T follicular helper cell (primary cell): Measurements from ENCODE around the gene CES1.
"Not testable (repeated sequence)": the region's sequence is repeated elsewhere in the genome, so short reads cannot be mapped to it uniquely, and the experiment has no call there.

Experiments used
- DNase-seq: peaks from one replicate; pipeline ENCODE4 v3.0.0-alpha.2; 2020; ENCODE audit warnings: low read depth

CES1 gene

GRCh38 chr16:55790240-55790639 is 42.7 kb downstream of the CES1 start:
- not testable (repeated sequence) for DNase-seq

- DNase-seq, result not testable (repeated sequence)
These were observed 50.2 kb downstream of the CES1 start for GRCh38 chr16:55782793-55783091.

GRCh38 chr16:55782091-55782792 is 50.7 kb downstream of the CES1 start:
- DNase-seq, result not testable (repeated sequence)

GRCh38 chr16:55781456-55781855 is 51.4 kb downstream of the CES1 start:
- DNase-seq, result not testable (repeated sequence)

GRCh38 chr16:55780095-55780407 is 52.8 kb downstream of the CES1 start:
- not testable (repeated sequence) for DNase-seq

GRCh38 chr16:55779402-55780094 is 53.3 kb downstream of the CES1 start:
- DNase-seq, result no peak

GRCh38 chr16:55778757-55779156 is 54.1 kb downstream of the CES1 start:
- DNase-seq, result no peak

- DNase-seq, result no peak
These were observed 57.0 kb downstream of the CES1 start for GRCh38 chr16:55775857-55776256.

- DNase-seq, result no peak
These were observed 58.9 kb downstream of the CES1 start for GRCh38 chr16:55773859-55774549.

- no peak for DNase-seq
These were observed 67.7 kb downstream of the CES1 start for GRCh38 chr16:55765161-55765560.

- DNase-seq, result no peak
These were observed 72.4 kb downstream of the CES1 start for GRCh38 chr16:55760310-55761001.

- DNase-seq, result not testable (repeated sequence)
These were observed 73.0 kb downstream of the CES1 start for GRCh38 chr16:55759965-55760309.

- DNase-seq, result not testable (repeated sequence)
These were observed 75.0 kb downstream of the CES1 start for GRCh38 chr16:55757595-55758527.

GRCh38 chr16:55756963-55757362 is 75.9 kb downstream of the CES1 start:
- DNase-seq, result no peak

- no peak for DNase-seq
These were observed 78.8 kb downstream of the CES1 start for GRCh38 chr16:55754056-55754455.

GRCh38 chr16:55753145-55753631 is 79.7 kb downstream of the CES1 start:
- not testable (repeated sequence) for DNase-seq
